ENCODE measurements around the gene PTPRN2. TPM values are rescaled to one million over a fixed set of nuclear protein-coding genes. Genes with fewer than 3 reads are reported as not detected.
A peak's percentile ranks its signal among the peaks of the same experiment; 100 is the strongest.

PTPRN2 gene
- total RNA-seq, 2 donors from 2014 or later, result 0.35 to 0.61 TPM

DNA sequence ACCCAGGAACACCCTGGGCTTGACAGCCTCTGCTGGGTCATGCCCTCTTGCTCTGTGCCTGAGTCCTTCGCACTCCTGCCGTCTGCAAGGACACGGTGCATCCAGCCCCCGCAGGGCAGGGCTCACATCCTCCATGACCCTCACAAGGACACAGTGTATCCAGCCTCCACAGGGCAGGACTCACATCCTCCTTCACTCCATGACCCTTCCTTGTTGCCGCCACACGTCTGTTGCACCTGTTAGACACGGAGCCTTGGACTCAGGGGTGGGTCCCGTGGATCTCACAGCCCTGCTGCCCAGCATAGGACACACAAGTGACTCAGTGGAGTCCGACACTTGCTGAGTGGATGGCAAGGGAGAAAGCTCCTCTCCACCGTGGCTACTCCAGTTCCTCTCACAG, 750.1 kb downstream of the PTPRN2 start:
- H3K36me3 Mint-ChIP-seq, result no peaks in the 10 kb centered on the region
- no peaks in the 10 kb centered on the region for H3K9me3 Mint-ChIP-seq
- H3K27ac Mint-ChIP-seq, result no peak overlapping the region
- ATAC-seq (no peak), DNase-seq (ENCODE audit: low spot score in 2 of 2) (no peak)

- H3K36me3 Mint-ChIP-seq, result no peaks in the 10 kb centered on the region
- no peak for DNase-seq (ENCODE audit: low spot score in 2 of 2)
- no peak overlapping the region for H3K27ac Mint-ChIP-seq
- H3K9me3 Mint-ChIP-seq, result no peaks in the 10 kb centered on the region
- ATAC-seq, result no peak
These were observed 750.6 kb downstream of the PTPRN2 start for GRCh38 chr7:157837047-157837446.

DNA sequence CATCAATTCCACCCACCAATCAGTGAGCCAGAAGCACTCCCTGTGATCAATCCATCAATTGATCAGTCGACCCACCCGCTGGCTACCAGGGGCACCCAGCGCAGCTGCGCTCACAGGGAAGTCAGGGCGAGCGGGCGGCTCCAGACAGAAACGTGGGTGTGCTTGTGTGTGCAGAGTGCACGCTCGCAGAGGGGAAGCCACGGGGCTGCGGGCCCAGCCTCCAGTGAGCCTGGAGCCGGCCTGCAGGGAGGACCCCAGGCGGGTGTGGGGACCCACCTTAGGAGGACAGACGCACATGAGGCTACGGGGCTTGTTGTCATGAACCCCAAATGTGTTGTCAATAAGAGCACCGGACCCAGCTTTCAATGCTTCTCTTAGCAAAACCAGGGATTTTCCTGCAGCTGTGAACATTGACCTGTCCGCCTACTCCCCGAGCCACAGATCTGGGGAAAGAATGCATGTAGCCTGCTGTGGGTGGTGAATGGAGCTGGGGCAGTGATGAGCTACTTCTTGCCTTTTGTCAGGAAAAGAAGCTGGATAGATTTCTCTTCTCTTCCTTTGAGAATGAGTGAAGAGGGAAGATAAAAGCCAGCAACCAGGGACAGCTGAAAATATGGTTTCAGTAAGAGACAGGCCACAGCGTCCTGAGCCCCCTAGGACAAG, 753.0 kb downstream of the PTPRN2 start:
- no peak overlapping the region for H3K27ac Mint-ChIP-seq
- no peaks in the 10 kb centered on the region for H3K36me3 Mint-ChIP-seq
- no peak for ATAC-seq
- H3K9me3 Mint-ChIP-seq, result no peaks in the 10 kb centered on the region
- no peak for DNase-seq (ENCODE audit: low spot score in 2 of 2)

- DNase-seq (ENCODE audit: low spot score in 2 of 2) (no peak), ATAC-seq (no peak)
- Mint-ChIP-seq H3K9me3 (no peaks in the 10 kb centered on the region), H3K36me3 (no peaks in the 10 kb centered on the region), H3K27ac (no peak overlapping the region)
These were observed 754.6 kb downstream of the PTPRN2 start for GRCh38 chr7:157832866-157833607.

DNA sequence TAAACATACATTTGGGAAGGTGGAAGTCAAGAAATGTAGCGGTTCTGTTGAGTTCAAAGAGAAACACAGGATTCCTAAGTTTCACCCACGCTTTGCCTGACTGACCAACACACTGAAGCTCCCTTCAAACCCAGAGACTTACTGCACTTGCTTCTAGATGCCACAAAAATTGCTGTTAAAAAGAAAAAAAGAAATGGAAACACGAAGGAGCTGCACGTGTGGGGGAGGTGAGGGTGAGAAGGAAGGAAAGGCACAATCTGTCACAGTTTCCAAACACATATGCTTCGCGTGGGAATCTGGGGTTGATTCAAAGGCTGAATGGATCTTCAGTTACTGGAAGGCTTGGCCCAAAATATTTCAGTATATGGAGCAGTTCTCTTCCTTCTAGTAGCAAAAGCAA, 755.2 kb downstream of the PTPRN2 start:
- Mint-ChIP-seq H3K9me3 (no peaks in the 10 kb centered on the region), H3K27ac (peak overlapping the region in 1 of 2 donors; percentile 38), H3K36me3 (no peaks in the 10 kb centered on the region)
- DNase-seq (ENCODE audit: low spot score in 2 of 2) (no peak), ATAC-seq (no peak)

DNA sequence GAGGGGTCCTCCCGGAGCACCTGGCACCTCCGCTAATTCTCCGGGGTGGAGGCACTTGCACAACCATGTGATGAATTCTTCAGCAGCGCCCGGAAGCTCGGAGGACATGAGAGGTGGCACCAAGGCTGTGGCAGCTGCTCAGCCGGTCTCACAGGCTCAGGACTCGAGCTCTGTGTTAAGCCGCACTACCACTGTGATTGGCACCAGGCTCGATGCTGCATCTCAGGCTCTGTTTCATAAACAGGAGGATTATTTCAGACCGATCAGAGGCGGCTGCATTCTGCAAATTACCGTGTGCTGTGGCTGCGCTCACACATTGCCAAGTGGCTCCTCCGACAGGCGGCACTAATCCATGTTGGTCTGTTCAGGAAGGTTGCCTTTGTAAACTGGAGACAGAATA, 755.6 kb downstream of the PTPRN2 start:
- no peaks in the 10 kb centered on the region for H3K36me3 Mint-ChIP-seq
- H3K9me3 Mint-ChIP-seq, result no peaks in the 10 kb centered on the region
- DNase-seq (ENCODE audit: low spot score in 2 of 2), result no peak
- no peak for ATAC-seq
- peak overlapping the region in 1 of 2 donors; percentile 38 for H3K27ac Mint-ChIP-seq

GRCh38 chr7:157831143-157831905, 756.3 kb downstream of the PTPRN2 start:
- Mint-ChIP-seq H3K36me3 (no peaks in the 10 kb centered on the region), H3K9me3 (no peaks in the 10 kb centered on the region), H3K27ac (no peak overlapping the region)
- DNase-seq (ENCODE audit: low spot score in 2 of 2) (no peak), ATAC-seq (no peak)

DNA sequence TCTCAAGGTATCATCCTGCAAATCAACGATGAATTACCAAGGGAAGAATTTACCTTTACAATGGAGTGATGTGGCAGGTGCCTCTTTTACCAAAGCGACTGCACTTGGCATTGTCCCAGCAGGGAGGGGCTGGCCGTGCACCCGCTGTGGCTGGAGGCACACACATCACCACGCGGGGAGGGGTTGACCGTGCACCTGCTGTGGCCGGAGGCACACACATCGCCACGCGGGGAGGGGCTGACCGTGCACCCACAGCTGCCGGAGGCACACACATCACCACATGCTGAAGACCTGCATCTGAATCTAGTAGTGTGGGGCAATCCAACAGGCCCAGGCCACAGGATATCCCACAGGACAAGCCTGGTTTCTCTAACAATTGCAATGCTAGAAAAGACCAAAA, 757.3 kb downstream of the PTPRN2 start:
- no peaks in the 10 kb centered on the region for H3K9me3 Mint-ChIP-seq
- H3K27ac Mint-ChIP-seq, result no peak overlapping the region

DNA sequence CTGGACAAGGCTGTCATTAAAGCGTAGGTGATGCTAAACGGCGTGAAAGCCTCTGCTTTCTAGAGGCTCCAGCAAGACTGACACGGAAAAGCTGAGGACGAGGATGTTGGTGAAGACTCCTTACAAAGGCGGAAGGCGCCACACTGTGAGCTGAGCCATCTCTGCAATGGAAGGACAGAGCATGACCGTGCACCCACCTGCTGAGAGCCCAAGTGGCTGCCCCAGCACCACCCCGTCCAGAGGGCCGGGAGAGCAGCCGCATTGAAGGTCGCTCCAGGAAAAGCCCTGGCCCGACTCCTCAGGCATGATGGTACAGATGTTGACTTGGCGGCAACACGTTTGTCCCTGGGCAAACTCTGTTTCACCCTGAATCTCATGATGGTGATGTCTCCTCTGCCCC, 758.1 kb downstream of the PTPRN2 start:
- ATAC-seq (no peak), DNase-seq (ENCODE audit: low spot score in 2 of 2) (no peak)
- Mint-ChIP-seq H3K36me3 (no peaks in the 10 kb centered on the region), H3K27ac (no peak overlapping the region), H3K9me3 (no peaks in the 10 kb centered on the region)

More for the DNA sequence above, 757.3 kb downstream of the PTPRN2 start:
- H3K36me3 Mint-ChIP-seq, result no peaks in the 10 kb centered on the region
- ATAC-seq (no peak), DNase-seq (ENCODE audit: low spot score in 2 of 2) (no peak)

GRCh38 chr7:157828881-157829280, 758.7 kb downstream of the PTPRN2 start:
- ATAC-seq (no peak), DNase-seq (ENCODE audit: low spot score in 2 of 2) (no peak)
- Mint-ChIP-seq H3K9me3 (no peaks in the 10 kb centered on the region), H3K36me3 (no peaks in the 10 kb centered on the region), H3K27ac (no peak overlapping the region)

- ATAC-seq (no peak), DNase-seq (ENCODE audit: low spot score in 2 of 2) (no peak)
- Mint-ChIP-seq H3K27ac (no peak overlapping the region), H3K36me3 (no peaks in the 10 kb centered on the region), H3K9me3 (no peaks in the 10 kb centered on the region)
These were observed 759.4 kb downstream of the PTPRN2 start for GRCh38 chr7:157828190-157828589.

DNA sequence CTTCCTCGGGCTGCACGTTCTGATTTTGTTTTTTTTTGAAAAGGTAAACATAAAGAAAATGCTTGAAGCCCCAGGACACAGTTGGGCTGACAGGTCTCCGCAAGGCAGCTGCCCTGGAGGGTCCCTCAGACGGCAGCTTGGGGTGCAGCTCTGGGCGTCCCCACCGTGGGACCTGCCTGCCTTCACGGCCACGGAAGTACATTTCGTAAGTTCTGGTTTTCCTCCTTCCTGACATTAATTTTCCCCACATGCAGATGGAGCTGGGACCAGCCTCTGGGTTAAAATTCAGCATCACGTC, 759.8 kb downstream of the PTPRN2 start:
- Mint-ChIP-seq H3K27ac (no peak overlapping the region), H3K9me3 (no peaks in the 10 kb centered on the region), H3K36me3 (no peaks in the 10 kb centered on the region)
- no peak for ATAC-seq
- DNase-seq (ENCODE audit: low spot score in 2 of 2), result no peak

- peak; percentile 26 to 63 for ATAC-seq
- peak overlapping the region in 1 of 2 donors; percentile 55 for H3K27ac Mint-ChIP-seq
These were observed 760.4 kb downstream of the PTPRN2 start for GRCh38 chr7:157827045-157827862.

DNA sequence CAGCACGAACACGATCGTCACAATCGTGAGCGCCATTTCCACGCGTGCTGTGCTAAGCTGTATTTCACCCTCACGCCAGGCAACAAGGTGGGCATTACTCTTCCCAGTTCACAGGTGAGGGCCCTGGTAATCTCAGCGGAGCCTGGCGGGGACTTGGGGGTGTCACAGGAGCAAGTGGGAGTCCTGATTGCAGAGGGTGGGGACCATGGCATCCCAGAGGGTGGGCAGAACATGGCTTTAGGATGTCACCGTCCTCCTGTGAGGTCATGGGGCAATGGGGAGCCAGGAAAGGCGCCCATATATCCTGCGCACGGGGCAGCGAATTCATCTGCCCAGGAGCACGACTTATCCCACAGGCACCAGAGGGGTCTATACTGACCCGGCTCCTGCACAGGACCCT, 761.1 kb downstream of the PTPRN2 start:
- H3K36me3 Mint-ChIP-seq, result no peaks in the 10 kb centered on the region
- no peak overlapping the region for H3K27ac Mint-ChIP-seq
- H3K9me3 Mint-ChIP-seq, result no peaks in the 10 kb centered on the region
- ATAC-seq (no peak), DNase-seq (ENCODE audit: low spot score in 2 of 2) (no peak)

More at GRCh38 chr7:157827045-157827862, 760.4 kb downstream of the PTPRN2 start:
- Mint-ChIP-seq H3K9me3 (no peaks in the 10 kb centered on the region), H3K36me3 (no peaks in the 10 kb centered on the region)
- DNase-seq (ENCODE audit: low spot score in 2 of 2), result peak in 1 of 2 donors; percentile 32

DNA sequence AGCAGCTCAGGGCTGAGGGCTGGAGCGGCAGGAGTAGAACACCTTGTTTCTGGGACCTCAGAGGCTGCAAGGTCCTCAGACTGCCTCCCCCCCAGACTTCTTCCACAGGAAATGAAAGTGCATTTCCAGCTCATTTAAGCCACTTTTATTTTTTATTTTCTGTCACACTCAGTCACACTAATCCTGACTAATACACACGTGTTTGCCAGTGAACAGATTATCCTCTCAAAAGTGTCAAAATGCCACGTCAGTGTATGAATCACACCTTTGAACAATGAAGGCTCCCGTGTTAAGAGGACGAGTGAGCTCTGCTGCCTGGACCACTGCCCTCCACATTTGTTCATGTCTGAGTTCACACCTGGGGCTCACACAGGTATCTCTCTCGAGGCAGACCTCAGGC, 762.3 kb downstream of the PTPRN2 start:
- peak; percentile 86 to 91 for ATAC-seq
- DNase-seq (ENCODE audit: low spot score in 2 of 2), result peak in 1 of 2 donors; percentile 13
- Mint-ChIP-seq H3K36me3 (no peaks in the 10 kb centered on the region), H3K9me3 (no peaks in the 10 kb centered on the region), H3K27ac (peak overlapping the region; percentile 11 to 53)

GRCh38 chr7:157824819-157825121, 762.9 kb downstream of the PTPRN2 start:
- ATAC-seq (no peak), DNase-seq (ENCODE audit: low spot score in 2 of 2) (no peak)
- H3K9me3 Mint-ChIP-seq, result no peaks in the 10 kb centered on the region
- H3K36me3 Mint-ChIP-seq, result no peaks in the 10 kb centered on the region
- no peak overlapping the region for H3K27ac Mint-ChIP-seq
